WTC11 (cell line): ENCODE measurements around the gene VWA7. TPM values are rescaled to one million over a fixed set of nuclear protein-coding genes. Genes with fewer than 3 reads are reported as not detected.

Experiments used
- CREB1 ChIP-seq: sonication (generic); formaldehyde crosslinking; IDR thresholded peaks from 2 replicates; pipeline ENCODE4 v1.8.0; 2023; ENCODE audit warnings: mild to moderate bottlenecking, missing genetic modification reagents
- CREM ChIP-seq: sonication (generic); formaldehyde crosslinking; IDR thresholded peaks from 2 replicates; pipeline ENCODE4 v1.8.1; 2022; ENCODE audit warnings: mild to moderate bottlenecking, missing genetic modification reagents, moderate library complexity
- FOXJ3 ChIP-seq: sonication (generic); formaldehyde crosslinking; IDR thresholded peaks from 2 replicates; pipeline ENCODE4 v1.9.0; 2021; ENCODE audit warnings: missing genetic modification reagents, mild to moderate bottlenecking, borderline replicate concordance
- FOXP1 ChIP-seq: sonication (generic); formaldehyde crosslinking; IDR thresholded peaks from 2 replicates; pipeline ENCODE4 v1.8.0; 2022; ENCODE audit warnings: missing genetic modification reagents, mild to moderate bottlenecking, moderate library complexity, borderline replicate concordance
- GABPB1 ChIP-seq: sonication (generic); formaldehyde crosslinking; IDR thresholded peaks from 2 replicates; pipeline ENCODE4 v1.8.1; 2023; ENCODE audit warnings: mild to moderate bottlenecking, missing genetic modification reagents
- JUN ChIP-seq: sonication (generic); formaldehyde crosslinking; IDR thresholded peaks from 2 replicates; pipeline ENCODE4 v1.8.0; 2023; ENCODE audit warnings: mild to moderate bottlenecking, missing genetic modification reagents
- NFYB ChIP-seq: sonication (generic); formaldehyde crosslinking; conservative IDR thresholded peaks from 2 replicates; pipeline ENCODE4 v1.8.0; 2022; ENCODE audit warnings: low read depth, missing genetic modification reagents
- NR2C2 ChIP-seq: sonication (generic); formaldehyde crosslinking; IDR thresholded peaks from 2 replicates; pipeline ENCODE4 v1.8.0; 2022; ENCODE audit warnings: mild to moderate bottlenecking, missing genetic modification reagents
- NR3C1 ChIP-seq: sonication (generic); formaldehyde crosslinking; conservative IDR thresholded peaks from 2 replicates; pipeline ENCODE4 v1.8.1; 2023; ENCODE audit warnings: low read depth, mild to moderate bottlenecking, missing genetic modification reagents
- PRRX2 ChIP-seq: fragments of 250-450 bp; sonication (Bioruptor Pico); IDR thresholded peaks from 2 replicates; pipeline ENCODE4 v1.8.0; 2021; ENCODE audit warnings: mild to moderate bottlenecking
- SP1 ChIP-seq: sonication (generic); formaldehyde crosslinking; conservative IDR thresholded peaks from 2 replicates; pipeline ENCODE4 v1.8.1; 2022; ENCODE audit warnings: missing genetic modification reagents
- TCF7 ChIP-seq: sonication (generic); formaldehyde crosslinking; IDR thresholded peaks from 2 replicates; pipeline ENCODE4 v1.8.0; 2022; ENCODE audit warnings: mild to moderate bottlenecking, low read depth, missing genetic modification reagents, moderate library complexity
- TEAD1 ChIP-seq: sonication (generic); formaldehyde crosslinking; IDR thresholded peaks from 2 replicates; pipeline ENCODE4 v1.8.0; 2022; ENCODE audit warnings: mild to moderate bottlenecking, missing genetic modification reagents
- TEAD4 ChIP-seq: sonication (generic); formaldehyde crosslinking; IDR thresholded peaks from 2 replicates; pipeline ENCODE4 v1.8.0; 2022; ENCODE audit warnings: mild to moderate bottlenecking, missing genetic modification reagents
- ZNF232 ChIP-seq: sonication (generic); formaldehyde crosslinking; IDR thresholded peaks from 2 replicates; pipeline ENCODE4 v1.8.0; 2022; ENCODE audit warnings: mild to moderate bottlenecking, missing genetic modification reagents
- ZNF671 ChIP-seq: fragments of 250-450 bp; sonication (Bioruptor Pico); IDR thresholded peaks from 2 replicates; pipeline ENCODE4 v1.8.0; 2021; ENCODE audit warnings: mild to moderate bottlenecking
- total RNA-seq: library from RNA; stranded (reverse); gene quantifications from 3 replicates; pipeline ENCODE4 v1.2.3, GENCODE V29; 2021
- TF ChIP-seq, protein P1 (sequence below): sonication (generic); formaldehyde crosslinking; IDR thresholded peaks from 2 replicates; pipeline ENCODE4 v1.8.1; 2023; ENCODE audit warnings: mild to moderate bottlenecking, missing genetic modification reagents
- TF ChIP-seq, protein P2 (sequence below): sonication (generic); formaldehyde crosslinking; IDR thresholded peaks from 2 replicates; pipeline ENCODE4 v1.8.0; 2022; ENCODE audit warnings: missing genetic modification reagents
- TF ChIP-seq, protein P3 (sequence below): sonication (generic); formaldehyde crosslinking; IDR thresholded peaks from 2 replicates; pipeline ENCODE4 v1.8.1; 2023; ENCODE audit warnings: mild to moderate bottlenecking, missing genetic modification reagents, borderline replicate concordance
- TF ChIP-seq, protein P4 (sequence below): sonication (generic); formaldehyde crosslinking; IDR thresholded peaks from 2 replicates; pipeline ENCODE4 v1.8.0; 2023; ENCODE audit warnings: missing genetic modification reagents, mild to moderate bottlenecking, borderline replicate concordance
- TF ChIP-seq, protein P5 (sequence below): sonication (generic); formaldehyde crosslinking; IDR thresholded peaks from 2 replicates; pipeline ENCODE4 v1.8.0; 2022; ENCODE audit warnings: mild to moderate bottlenecking, missing genetic modification reagents
- TF ChIP-seq, protein P6 (sequence below): sonication (generic); formaldehyde crosslinking; IDR thresholded peaks from 2 replicates; pipeline ENCODE4 v1.8.1; 2022; ENCODE audit warnings: low read depth, mild to moderate bottlenecking, moderate library complexity, missing genetic modification reagents, borderline replicate concordance

The VWA7 gene
- total RNA-seq, 1 experiment from 2014 or later: 1.8 TPM

DNA sequence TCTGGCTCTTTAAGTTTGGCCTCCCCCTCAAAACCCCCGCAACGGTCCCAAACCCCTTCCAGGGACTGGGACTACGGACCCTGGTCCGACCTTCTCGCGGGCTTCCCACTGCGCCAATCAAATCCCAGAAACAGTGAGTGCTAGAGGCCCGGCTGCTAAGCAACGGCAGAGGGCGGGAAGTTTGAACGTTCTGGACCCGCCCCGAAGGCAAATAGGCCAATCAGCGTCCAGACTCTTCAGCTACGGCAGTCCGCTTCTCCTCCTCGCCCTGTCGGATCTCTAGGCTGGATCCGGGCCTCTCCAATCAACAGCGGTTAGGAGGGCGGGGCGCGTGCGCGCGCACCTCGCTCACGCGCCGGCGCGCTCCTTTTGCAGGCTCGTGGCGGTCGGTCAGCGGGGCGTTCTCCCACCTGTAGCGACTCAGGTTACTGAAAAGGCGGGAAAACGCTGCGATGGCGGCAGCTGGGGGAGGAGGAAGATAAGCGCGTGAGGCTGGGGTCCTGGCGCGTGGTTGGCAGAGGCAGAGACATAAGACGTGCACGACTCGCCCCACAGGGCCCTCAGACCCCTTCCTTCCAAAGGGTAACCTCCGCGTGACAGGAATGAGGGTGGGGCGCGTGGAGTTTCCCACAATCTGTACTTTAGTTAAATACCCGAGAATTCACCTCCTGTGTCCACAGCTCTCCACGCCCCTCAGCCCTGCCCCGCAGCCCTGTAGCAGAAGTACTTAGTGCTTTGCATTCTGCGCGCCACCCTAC, 37.3 kb downstream of the VWA7 start, which contains the start of gene MSH5 (continued):
- TF ChIP-seq NFYB: peak; percentile 87
- TF ChIP-seq NR2C2 (CRISPR knock-in tag): peak; percentile 66; the same call in 1 of the 2 replicates
- TF ChIP-seq, protein P1, sequence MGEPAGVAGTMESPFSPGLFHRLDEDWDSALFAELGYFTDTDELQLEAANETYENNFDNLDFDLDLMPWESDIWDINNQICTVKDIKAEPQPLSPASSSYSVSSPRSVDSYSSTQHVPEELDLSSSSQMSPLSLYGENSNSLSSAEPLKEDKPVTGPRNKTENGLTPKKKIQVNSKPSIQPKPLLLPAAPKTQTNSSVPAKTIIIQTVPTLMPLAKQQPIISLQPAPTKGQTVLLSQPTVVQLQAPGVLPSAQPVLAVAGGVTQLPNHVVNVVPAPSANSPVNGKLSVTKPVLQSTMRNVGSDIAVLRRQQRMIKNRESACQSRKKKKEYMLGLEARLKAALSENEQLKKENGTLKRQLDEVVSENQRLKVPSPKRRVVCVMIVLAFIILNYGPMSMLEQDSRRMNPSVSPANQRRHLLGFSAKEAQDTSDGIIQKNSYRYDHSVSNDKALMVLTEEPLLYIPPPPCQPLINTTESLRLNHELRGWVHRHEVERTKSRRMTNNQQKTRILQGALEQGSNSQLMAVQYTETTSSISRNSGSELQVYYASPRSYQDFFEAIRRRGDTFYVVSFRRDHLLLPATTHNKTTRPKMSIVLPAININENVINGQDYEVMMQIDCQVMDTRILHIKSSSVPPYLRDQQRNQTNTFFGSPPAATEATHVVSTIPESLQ (CRISPR knock-in tag): no peak
- TF ChIP-seq TEAD1 (CRISPR knock-in tag): peak; percentile 98
- TF ChIP-seq, protein P2, sequence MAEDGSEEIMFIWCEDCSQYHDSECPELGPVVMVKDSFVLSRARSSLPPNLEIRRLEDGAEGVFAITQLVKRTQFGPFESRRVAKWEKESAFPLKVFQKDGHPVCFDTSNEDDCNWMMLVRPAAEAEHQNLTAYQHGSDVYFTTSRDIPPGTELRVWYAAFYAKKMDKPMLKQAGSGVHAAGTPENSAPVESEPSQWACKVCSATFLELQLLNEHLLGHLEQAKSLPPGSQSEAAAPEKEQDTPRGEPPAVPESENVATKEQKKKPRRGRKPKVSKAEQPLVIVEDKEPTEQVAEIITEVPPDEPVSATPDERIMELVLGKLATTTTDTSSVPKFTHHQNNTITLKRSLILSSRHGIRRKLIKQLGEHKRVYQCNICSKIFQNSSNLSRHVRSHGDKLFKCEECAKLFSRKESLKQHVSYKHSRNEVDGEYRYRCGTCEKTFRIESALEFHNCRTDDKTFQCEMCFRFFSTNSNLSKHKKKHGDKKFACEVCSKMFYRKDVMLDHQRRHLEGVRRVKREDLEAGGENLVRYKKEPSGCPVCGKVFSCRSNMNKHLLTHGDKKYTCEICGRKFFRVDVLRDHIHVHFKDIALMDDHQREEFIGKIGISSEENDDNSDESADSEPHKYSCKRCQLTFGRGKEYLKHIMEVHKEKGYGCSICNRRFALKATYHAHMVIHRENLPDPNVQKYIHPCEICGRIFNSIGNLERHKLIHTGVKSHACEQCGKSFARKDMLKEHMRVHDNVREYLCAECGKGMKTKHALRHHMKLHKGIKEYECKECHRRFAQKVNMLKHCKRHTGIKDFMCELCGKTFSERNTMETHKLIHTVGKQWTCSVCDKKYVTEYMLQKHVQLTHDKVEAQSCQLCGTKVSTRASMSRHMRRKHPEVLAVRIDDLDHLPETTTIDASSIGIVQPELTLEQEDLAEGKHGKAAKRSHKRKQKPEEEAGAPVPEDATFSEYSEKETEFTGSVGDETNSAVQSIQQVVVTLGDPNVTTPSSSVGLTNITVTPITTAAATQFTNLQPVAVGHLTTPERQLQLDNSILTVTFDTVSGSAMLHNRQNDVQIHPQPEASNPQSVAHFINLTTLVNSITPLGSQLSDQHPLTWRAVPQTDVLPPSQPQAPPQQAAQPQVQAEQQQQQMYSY (CRISPR knock-in tag): peak; percentile 61
- peak; percentile 87 for TF ChIP-seq CREM (CRISPR knock-in tag)
- TF ChIP-seq, protein P3, sequence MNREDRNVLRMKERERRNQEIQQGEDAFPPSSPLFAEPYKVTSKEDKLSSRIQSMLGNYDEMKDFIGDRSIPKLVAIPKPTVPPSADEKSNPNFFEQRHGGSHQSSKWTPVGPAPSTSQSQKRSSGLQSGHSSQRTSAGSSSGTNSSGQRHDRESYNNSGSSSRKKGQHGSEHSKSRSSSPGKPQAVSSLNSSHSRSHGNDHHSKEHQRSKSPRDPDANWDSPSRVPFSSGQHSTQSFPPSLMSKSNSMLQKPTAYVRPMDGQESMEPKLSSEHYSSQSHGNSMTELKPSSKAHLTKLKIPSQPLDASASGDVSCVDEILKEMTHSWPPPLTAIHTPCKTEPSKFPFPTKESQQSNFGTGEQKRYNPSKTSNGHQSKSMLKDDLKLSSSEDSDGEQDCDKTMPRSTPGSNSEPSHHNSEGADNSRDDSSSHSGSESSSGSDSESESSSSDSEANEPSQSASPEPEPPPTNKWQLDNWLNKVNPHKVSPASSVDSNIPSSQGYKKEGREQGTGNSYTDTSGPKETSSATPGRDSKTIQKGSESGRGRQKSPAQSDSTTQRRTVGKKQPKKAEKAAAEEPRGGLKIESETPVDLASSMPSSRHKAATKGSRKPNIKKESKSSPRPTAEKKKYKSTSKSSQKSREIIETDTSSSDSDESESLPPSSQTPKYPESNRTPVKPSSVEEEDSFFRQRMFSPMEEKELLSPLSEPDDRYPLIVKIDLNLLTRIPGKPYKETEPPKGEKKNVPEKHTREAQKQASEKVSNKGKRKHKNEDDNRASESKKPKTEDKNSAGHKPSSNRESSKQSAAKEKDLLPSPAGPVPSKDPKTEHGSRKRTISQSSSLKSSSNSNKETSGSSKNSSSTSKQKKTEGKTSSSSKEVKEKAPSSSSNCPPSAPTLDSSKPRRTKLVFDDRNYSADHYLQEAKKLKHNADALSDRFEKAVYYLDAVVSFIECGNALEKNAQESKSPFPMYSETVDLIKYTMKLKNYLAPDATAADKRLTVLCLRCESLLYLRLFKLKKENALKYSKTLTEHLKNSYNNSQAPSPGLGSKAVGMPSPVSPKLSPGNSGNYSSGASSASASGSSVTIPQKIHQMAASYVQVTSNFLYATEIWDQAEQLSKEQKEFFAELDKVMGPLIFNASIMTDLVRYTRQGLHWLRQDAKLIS (CRISPR knock-in tag): no peak
- no peak for TF ChIP-seq PRRX2 (CRISPR knock-in tag)
- TF ChIP-seq, protein P4, sequence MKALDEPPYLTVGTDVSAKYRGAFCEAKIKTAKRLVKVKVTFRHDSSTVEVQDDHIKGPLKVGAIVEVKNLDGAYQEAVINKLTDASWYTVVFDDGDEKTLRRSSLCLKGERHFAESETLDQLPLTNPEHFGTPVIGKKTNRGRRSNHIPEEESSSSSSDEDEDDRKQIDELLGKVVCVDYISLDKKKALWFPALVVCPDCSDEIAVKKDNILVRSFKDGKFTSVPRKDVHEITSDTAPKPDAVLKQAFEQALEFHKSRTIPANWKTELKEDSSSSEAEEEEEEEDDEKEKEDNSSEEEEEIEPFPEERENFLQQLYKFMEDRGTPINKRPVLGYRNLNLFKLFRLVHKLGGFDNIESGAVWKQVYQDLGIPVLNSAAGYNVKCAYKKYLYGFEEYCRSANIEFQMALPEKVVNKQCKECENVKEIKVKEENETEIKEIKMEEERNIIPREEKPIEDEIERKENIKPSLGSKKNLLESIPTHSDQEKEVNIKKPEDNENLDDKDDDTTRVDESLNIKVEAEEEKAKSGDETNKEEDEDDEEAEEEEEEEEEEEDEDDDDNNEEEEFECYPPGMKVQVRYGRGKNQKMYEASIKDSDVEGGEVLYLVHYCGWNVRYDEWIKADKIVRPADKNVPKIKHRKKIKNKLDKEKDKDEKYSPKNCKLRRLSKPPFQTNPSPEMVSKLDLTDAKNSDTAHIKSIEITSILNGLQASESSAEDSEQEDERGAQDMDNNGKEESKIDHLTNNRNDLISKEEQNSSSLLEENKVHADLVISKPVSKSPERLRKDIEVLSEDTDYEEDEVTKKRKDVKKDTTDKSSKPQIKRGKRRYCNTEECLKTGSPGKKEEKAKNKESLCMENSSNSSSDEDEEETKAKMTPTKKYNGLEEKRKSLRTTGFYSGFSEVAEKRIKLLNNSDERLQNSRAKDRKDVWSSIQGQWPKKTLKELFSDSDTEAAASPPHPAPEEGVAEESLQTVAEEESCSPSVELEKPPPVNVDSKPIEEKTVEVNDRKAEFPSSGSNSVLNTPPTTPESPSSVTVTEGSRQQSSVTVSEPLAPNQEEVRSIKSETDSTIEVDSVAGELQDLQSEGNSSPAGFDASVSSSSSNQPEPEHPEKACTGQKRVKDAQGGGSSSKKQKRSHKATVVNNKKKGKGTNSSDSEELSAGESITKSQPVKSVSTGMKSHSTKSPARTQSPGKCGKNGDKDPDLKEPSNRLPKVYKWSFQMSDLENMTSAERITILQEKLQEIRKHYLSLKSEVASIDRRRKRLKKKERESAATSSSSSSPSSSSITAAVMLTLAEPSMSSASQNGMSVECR (CRISPR knock-in tag): peak; percentile 98
- TF ChIP-seq SP1 (CRISPR knock-in tag): peak; percentile 93
- TF ChIP-seq ZNF671 (CRISPR knock-in tag): no peak
- peak; percentile 99 for TF ChIP-seq FOXP1 (CRISPR knock-in tag)
- TF ChIP-seq, protein P5, sequence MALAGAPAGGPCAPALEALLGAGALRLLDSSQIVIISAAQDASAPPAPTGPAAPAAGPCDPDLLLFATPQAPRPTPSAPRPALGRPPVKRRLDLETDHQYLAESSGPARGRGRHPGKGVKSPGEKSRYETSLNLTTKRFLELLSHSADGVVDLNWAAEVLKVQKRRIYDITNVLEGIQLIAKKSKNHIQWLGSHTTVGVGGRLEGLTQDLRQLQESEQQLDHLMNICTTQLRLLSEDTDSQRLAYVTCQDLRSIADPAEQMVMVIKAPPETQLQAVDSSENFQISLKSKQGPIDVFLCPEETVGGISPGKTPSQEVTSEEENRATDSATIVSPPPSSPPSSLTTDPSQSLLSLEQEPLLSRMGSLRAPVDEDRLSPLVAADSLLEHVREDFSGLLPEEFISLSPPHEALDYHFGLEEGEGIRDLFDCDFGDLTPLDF: peak; percentile 81; the same call in 1 of the 2 replicates
- TF ChIP-seq CREB1 (CRISPR knock-in tag): peak; percentile 93
- TF ChIP-seq NR3C1: no peak
- peak; percentile 79 for TF ChIP-seq GABPB1 (CRISPR knock-in tag)
- TF ChIP-seq TCF7 (CRISPR knock-in tag): peak; percentile 85; the same call in 1 of the 2 replicates
- peak; percentile 98 for TF ChIP-seq ZNF232 (CRISPR knock-in tag)
- peak; percentile 87 for TF ChIP-seq FOXJ3
- TF ChIP-seq, protein P6, sequence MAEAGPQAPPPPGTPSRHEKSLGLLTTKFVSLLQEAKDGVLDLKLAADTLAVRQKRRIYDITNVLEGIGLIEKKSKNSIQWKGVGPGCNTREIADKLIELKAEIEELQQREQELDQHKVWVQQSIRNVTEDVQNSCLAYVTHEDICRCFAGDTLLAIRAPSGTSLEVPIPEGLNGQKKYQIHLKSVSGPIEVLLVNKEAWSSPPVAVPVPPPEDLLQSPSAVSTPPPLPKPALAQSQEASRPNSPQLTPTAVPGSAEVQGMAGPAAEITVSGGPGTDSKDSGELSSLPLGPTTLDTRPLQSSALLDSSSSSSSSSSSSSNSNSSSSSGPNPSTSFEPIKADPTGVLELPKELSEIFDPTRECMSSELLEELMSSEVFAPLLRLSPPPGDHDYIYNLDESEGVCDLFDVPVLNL (CRISPR knock-in tag): peak; percentile 96
- TF ChIP-seq TEAD4 (CRISPR knock-in tag): peak; percentile 89
- TF ChIP-seq JUN (CRISPR knock-in tag): peak; percentile 97
